ENCODE data around the gene KIF24. TPM values are rescaled to one million over a fixed set of nuclear protein-coding genes. Genes with fewer than 3 reads are reported as not detected.
"Not testable (repeated sequence)": the region's sequence is repeated elsewhere in the genome, so short reads cannot be mapped to it uniquely, and the experiment has no call there.

Gene KIF24
- total RNA-seq, 1 experiment from 2014 or later = 4.5 TPM

GRCh38 chr9:34326690-34327089 lies 2.4 kb downstream of the KIF24 start:
- Histone ChIP-seq H3K4me3 (ENCODE audit: insufficient read depth, low read depth, low read length) (no peak overlapping the region), H3K27me3 (ENCODE audit: control insufficient read depth, insufficient read depth, low read length) (no peaks in the 10 kb centered on the region), H3K36me3 (replicated peaks; ENCODE audit: control insufficient read depth, insufficient read depth, low read length) (no peaks in the 10 kb centered on the region)
- no peak for DNase-seq

DNA sequence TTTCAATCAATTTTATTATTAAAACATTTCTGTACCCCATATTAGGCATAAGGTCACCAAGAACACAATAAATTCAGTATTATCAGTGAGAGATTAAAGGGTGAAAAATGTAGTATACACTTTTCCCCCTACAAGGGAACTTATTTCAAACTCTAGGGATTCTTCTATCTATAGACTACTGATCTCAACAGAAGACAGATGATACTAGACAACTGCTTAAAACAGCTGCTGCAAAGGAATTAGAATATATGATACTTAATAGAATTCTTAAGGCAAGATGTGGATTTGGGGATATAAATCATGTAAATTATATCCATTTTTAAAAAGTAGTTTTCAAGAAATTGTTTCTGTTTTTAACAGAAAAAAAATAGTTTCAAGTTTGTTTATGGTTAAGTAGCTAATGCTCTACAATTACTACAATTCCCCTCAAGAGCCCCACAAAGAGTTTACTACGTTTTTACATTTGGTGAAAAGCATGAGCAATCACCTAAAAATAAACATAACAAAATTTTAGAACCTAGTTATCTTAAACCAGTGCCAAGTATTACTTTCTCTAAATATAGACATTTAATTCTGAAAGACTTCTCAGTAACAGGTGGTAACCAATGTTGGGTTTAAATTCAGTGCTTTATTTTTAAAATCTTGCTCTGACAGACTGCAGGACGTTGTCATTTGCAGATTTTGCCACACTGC lies 6.0 kb downstream of the KIF24 start:
- no peaks in the 10 kb centered on the region for H3K27me3 ChIP-seq (ENCODE audit: control insufficient read depth, insufficient read depth, low read length)

GRCh38 chr9:34321451-34321850 lies 7.6 kb downstream of the KIF24 start:
- Histone ChIP-seq H3K36me3 (replicated peaks; ENCODE audit: control insufficient read depth, insufficient read depth, low read length) (no peaks in the 10 kb centered on the region), H3K4me3 (ENCODE audit: insufficient read depth, low read depth, low read length) (no peak overlapping the region), H3K27me3 (ENCODE audit: control insufficient read depth, insufficient read depth, low read length) (no peaks in the 10 kb centered on the region)
- DNase-seq = no peak

More for the DNA sequence above, 6.0 kb downstream of the KIF24 start:
- no peak for DNase-seq
- no peak overlapping the region for H3K4me3 ChIP-seq (ENCODE audit: insufficient read depth, low read depth, low read length)
- no peaks in the 10 kb centered on the region for H3K36me3 ChIP-seq (replicated peaks; ENCODE audit: control insufficient read depth, insufficient read depth, low read length)

GRCh38 chr9:34318163-34318790 lies 10.8 kb downstream of the KIF24 start:
- peak; percentile 35 for DNase-seq
- Histone ChIP-seq H3K27me3 (ENCODE audit: control insufficient read depth, insufficient read depth, low read length) (no peaks in the 10 kb centered on the region), H3K36me3 (replicated peaks; ENCODE audit: control insufficient read depth, insufficient read depth, low read length) (no peaks in the 10 kb centered on the region), H3K4me3 (ENCODE audit: insufficient read depth, low read depth, low read length) (no peak overlapping the region)

DNA sequence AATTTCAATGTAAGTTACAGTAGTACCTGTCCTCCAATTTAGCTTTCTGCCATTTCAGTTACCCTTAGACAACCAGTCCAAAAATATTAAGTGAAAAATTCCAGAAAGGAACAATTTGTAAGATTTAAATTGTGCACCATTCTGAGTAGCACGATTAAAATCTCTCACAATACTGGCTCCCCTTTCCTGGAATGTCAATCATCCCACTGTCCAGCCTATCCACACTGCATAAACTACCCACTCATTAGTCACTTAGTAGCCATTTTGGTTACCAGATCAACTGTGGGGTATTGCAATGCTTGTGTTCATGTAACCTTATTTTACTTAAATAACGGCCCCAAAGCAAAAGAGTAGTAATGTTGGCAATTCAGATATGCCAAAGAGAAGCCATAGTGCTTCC lies 11.6 kb downstream of the KIF24 start:
- no peaks in the 10 kb centered on the region for H3K36me3 ChIP-seq (replicated peaks; ENCODE audit: control insufficient read depth, insufficient read depth, low read length)
- DNase-seq = no peak
- H3K27me3 ChIP-seq (ENCODE audit: control insufficient read depth, insufficient read depth, low read length) = no peaks in the 10 kb centered on the region
- no peak overlapping the region for H3K4me3 ChIP-seq (ENCODE audit: insufficient read depth, low read depth, low read length)

DNA sequence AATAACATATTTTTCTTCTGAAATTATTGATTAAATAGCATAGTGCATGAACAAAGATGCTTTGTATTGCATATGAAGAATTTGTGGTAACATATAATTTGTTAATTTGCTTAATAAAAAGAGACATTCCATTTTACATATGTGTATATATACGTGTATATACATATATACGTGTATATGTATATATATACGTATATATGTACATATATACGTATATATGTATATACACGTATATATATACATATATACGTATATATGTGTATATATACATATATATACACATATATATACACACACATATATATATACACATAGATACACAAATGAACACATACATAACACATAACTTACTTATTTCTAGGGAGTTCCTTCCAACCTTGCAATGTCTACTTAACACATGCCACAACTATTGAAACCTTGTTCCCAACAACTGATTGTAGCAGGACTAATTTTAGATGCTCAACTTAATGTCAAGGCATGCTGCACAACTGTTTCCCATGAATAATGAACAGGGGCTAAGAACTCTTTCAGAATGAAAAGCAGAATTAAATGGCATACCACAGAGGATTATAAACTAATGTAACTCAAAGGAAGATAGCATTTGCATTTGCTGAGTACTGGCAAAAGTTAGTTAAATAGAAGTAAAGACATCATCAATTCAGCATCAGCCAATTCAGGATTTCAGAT lies 17.4 kb downstream of the KIF24 start:
- no peak for DNase-seq
- no peaks in the 10 kb centered on the region for H3K27me3 ChIP-seq (ENCODE audit: control insufficient read depth, insufficient read depth, low read length)
- no peak overlapping the region for H3K4me3 ChIP-seq (ENCODE audit: insufficient read depth, low read depth, low read length)
- H3K36me3 ChIP-seq (replicated peaks; ENCODE audit: control insufficient read depth, insufficient read depth, low read length) = no peaks in the 10 kb centered on the region

GRCh38 chr9:34310215-34310614 lies 18.9 kb downstream of the KIF24 start:
- no peak for DNase-seq
- H3K36me3 ChIP-seq (replicated peaks; ENCODE audit: control insufficient read depth, insufficient read depth, low read length) = no peaks in the 10 kb centered on the region
- no peaks in the 10 kb centered on the region for H3K27me3 ChIP-seq (ENCODE audit: control insufficient read depth, insufficient read depth, low read length)

DNA sequence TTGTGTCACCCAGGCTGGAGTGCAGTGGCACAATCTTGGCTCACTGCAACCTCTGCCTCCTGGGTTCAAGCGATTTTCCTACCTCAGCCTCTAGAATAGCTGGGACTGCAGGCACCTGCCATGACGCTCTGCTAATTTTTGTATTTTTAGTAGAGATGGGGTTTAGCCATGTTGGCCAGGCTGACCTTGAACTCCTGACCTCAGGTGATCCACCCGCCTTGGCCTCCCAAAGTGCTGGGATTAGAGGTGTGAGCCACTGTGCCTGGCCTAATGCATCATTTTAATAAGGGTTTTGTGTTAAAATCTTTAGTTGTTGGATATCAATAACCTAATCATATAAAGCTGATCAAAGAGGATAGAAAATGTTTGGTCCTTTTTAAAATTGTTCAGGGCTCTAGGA lies 20.8 kb downstream of the KIF24 start:
- not testable (repeated sequence) for H3K27me3 ChIP-seq (ENCODE audit: control insufficient read depth, insufficient read depth, low read length); H3K4me3 ChIP-seq (ENCODE audit: insufficient read depth, low read depth, low read length); H3K36me3 ChIP-seq (replicated peaks; ENCODE audit: control insufficient read depth, insufficient read depth, low read length); DNase-seq

More at GRCh38 chr9:34310215-34310614, 18.9 kb downstream of the KIF24 start:
- no peak overlapping the region for H3K4me3 ChIP-seq (ENCODE audit: insufficient read depth, low read depth, low read length)

DNA sequence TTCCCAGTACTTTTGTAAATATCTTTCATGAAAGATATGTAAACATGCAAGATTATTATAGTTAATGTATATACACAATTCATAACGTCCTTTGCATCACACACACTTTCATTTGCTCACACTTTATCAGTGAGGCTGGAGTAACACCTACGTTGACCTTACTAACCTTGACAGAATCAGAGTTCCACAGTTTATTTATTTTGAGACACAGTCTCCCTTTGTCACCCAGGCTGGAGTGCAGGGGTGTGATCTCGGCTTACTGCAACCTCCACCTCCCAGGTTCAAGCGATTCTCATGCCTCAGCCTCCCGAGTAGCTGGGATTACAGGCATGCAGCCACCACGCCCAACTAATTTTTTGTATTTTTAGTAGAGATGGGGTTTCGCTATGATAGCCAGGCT lies 28.0 kb downstream of the KIF24 start:
- not testable (repeated sequence) for DNase-seq; H3K36me3 ChIP-seq (replicated peaks; ENCODE audit: control insufficient read depth, insufficient read depth, low read length); H3K4me3 ChIP-seq (ENCODE audit: insufficient read depth, low read depth, low read length); H3K27me3 ChIP-seq (ENCODE audit: control insufficient read depth, insufficient read depth, low read length)

GRCh38 chr9:34292552-34292951 lies 36.5 kb downstream of the KIF24 start:
- DNase-seq = no peak
- no peaks in the 10 kb centered on the region for H3K36me3 ChIP-seq (replicated peaks; ENCODE audit: control insufficient read depth, insufficient read depth, low read length)
- H3K27me3 ChIP-seq (ENCODE audit: control insufficient read depth, insufficient read depth, low read length) = no peaks in the 10 kb centered on the region
- no peak overlapping the region for H3K4me3 ChIP-seq (ENCODE audit: insufficient read depth, low read depth, low read length)

DNA sequence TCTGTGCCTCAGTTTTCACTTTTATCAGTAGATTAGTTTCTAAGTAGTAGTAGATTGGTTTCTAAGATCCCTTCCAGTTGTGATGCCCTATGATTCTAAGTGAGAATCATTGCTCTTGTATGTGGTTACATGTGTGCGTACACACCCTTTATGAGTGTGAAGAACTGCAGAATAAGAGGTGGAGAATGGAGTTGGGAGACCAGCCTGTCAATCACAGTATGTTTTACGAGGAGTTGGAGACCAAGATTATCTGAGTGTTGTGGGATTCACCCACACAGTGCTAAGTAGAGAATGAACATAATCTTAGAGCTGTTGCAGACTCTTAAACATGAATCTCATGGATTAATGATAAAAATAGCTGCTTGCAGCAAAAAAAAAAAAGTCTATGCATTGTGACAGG lies 37.6 kb downstream of the KIF24 start:
- DNase-seq = no peak
- Histone ChIP-seq H3K4me3 (ENCODE audit: insufficient read depth, low read depth, low read length) (no peak overlapping the region), H3K36me3 (replicated peaks; ENCODE audit: control insufficient read depth, insufficient read depth, low read length) (no peaks in the 10 kb centered on the region), H3K27me3 (ENCODE audit: control insufficient read depth, insufficient read depth, low read length) (no peaks in the 10 kb centered on the region)

GRCh38 chr9:34291023-34291422 lies 38.0 kb downstream of the KIF24 start:
- DNase-seq = no peak
- Histone ChIP-seq H3K4me3 (ENCODE audit: insufficient read depth, low read depth, low read length) (no peak overlapping the region), H3K36me3 (replicated peaks; ENCODE audit: control insufficient read depth, insufficient read depth, low read length) (no peaks in the 10 kb centered on the region), H3K27me3 (ENCODE audit: control insufficient read depth, insufficient read depth, low read length) (no peaks in the 10 kb centered on the region)

- Histone ChIP-seq H3K36me3 (replicated peaks; ENCODE audit: control insufficient read depth, insufficient read depth, low read length) (no peaks in the 10 kb centered on the region), H3K4me3 (ENCODE audit: insufficient read depth, low read depth, low read length) (no peak overlapping the region), H3K27me3 (ENCODE audit: control insufficient read depth, insufficient read depth, low read length) (no peaks in the 10 kb centered on the region)
- DNase-seq = no peak
These were observed 39.9 kb downstream of the KIF24 start for GRCh38 chr9:34289159-34289558.

GRCh38 chr9:34282096-34282495 lies 47.0 kb downstream of the KIF24 start:
- no peak for DNase-seq
- H3K4me3 ChIP-seq (ENCODE audit: insufficient read depth, low read depth, low read length) = no peak overlapping the region
- no peaks in the 10 kb centered on the region for H3K27me3 ChIP-seq (ENCODE audit: control insufficient read depth, insufficient read depth, low read length)
- no peaks in the 10 kb centered on the region for H3K36me3 ChIP-seq (replicated peaks; ENCODE audit: control insufficient read depth, insufficient read depth, low read length)

DNA sequence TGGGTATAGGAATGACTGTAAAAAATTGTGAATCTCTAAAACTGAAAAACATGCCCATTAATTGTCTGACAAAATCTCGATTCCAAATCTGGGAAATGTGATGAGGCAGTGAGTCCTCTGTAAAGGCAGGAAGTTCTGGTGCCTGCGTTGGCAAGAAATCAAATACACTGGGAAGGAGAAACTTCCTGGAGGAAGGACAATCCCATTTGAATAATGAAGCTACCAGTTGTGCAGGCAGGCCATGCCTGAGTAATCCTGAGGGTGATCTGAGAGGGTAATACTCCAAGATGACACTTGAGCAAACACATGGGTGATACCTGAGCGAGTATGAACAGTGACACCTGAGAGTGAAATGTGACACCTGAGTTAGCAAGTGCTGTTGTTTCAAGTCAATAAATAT lies 49.7 kb downstream of the KIF24 start:
- no peaks in the 10 kb centered on the region for H3K27me3 ChIP-seq (ENCODE audit: control insufficient read depth, insufficient read depth, low read length)
- H3K36me3 ChIP-seq (replicated peaks; ENCODE audit: control insufficient read depth, insufficient read depth, low read length) = no peaks in the 10 kb centered on the region
- no peak overlapping the region for H3K4me3 ChIP-seq (ENCODE audit: insufficient read depth, low read depth, low read length)
- DNase-seq = no peak

Measured in H7 (cell line).